Panc1 (cell line): ENCODE data around the gene GMEB2.

ENCODE experiments used
- POLR2AphosphoS5 ChIP-seq: IDR thresholded peaks from 2 replicates; pipeline ENCODE4 v1.6.1; 2012; ENCODE audit warnings: mild to moderate bottlenecking, low read depth, low read length, moderate library complexity
- TF ChIP-seq, protein P1 (sequence below): fragments of 450-650 bp; IDR thresholded peaks from 2 replicates; pipeline ENCODE4 v1.5.1; 2017; ENCODE audit warnings: mild to moderate bottlenecking

- TF ChIP-seq POLR2AphosphoS5, result peak; percentile 75
- TF ChIP-seq, protein P1, sequence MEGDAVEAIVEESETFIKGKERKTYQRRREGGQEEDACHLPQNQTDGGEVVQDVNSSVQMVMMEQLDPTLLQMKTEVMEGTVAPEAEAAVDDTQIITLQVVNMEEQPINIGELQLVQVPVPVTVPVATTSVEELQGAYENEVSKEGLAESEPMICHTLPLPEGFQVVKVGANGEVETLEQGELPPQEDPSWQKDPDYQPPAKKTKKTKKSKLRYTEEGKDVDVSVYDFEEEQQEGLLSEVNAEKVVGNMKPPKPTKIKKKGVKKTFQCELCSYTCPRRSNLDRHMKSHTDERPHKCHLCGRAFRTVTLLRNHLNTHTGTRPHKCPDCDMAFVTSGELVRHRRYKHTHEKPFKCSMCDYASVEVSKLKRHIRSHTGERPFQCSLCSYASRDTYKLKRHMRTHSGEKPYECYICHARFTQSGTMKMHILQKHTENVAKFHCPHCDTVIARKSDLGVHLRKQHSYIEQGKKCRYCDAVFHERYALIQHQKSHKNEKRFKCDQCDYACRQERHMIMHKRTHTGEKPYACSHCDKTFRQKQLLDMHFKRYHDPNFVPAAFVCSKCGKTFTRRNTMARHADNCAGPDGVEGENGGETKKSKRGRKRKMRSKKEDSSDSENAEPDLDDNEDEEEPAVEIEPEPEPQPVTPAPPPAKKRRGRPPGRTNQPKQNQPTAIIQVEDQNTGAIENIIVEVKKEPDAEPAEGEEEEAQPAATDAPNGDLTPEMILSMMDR, result no peak
Observed at GRCh38 chr20:63627129-63627750, 339 bp upstream of the GMEB2 start.
